ENCODE results near the gene TMEM44. TPM values are rescaled to one million over a fixed set of nuclear protein-coding genes. Genes with fewer than 3 reads are reported as not detected.

Gene TMEM44
- total RNA-seq, 1 donor, result 18.8 TPM

- peaks cover 52% of the 10 kb centered on the region for H3K4me1 ChIP-seq (ENCODE audit: insufficient read depth, low read length)
- TF ChIP-seq CTCF (IDR thresholded peaks at IDR 0.05; ENCODE audit: extremely low read depth, low read depth, low read length), result no peak
- H3K9me3 ChIP-seq (ENCODE audit: low read depth, low read length), result no peaks in the 10 kb centered on the region
- no peaks in the 10 kb centered on the region for H4K20me1 ChIP-seq (ENCODE audit: insufficient read depth, low read length)
- peak; percentile 98 for DNase-seq (ENCODE audit: insufficient read length, low spot score, missing footprints)
- no peak overlapping the region for H3K4me2 ChIP-seq (ENCODE audit: insufficient read depth, low read length)
- H3K36me3 ChIP-seq (ENCODE audit: insufficient read depth, low read length), result no peaks in the 10 kb centered on the region
- H2AFZ ChIP-seq (ENCODE audit: low read length), result no peak overlapping the region
- H3K27ac ChIP-seq (ENCODE audit: low read depth, low read length), result peak overlapping the region; percentile 99
- H3K79me2 ChIP-seq (ENCODE audit: insufficient read depth, low read length), result no peaks in the 10 kb centered on the region
- H3K27me3 ChIP-seq (ENCODE audit: insufficient read depth, low read length), result no peaks in the 10 kb centered on the region
- H3K4me3 ChIP-seq (ENCODE audit: insufficient read depth, low read length), result no peak overlapping the region
Measured at GRCh38 chr3:194577986-194578905, 55.0 kb downstream of the TMEM44 start.

- H3K4me3 ChIP-seq (ENCODE audit: insufficient read depth, low read length), result no peak overlapping the region
- no peaks in the 10 kb centered on the region for H3K9me3 ChIP-seq (ENCODE audit: low read depth, low read length)
- peaks cover 71% of the 10 kb centered on the region for H3K4me1 ChIP-seq (ENCODE audit: insufficient read depth, low read length)
- H3K4me2 ChIP-seq (ENCODE audit: insufficient read depth, low read length), result peak overlapping the region; percentile 10
- no peaks in the 10 kb centered on the region for H3K79me2 ChIP-seq (ENCODE audit: insufficient read depth, low read length)
- peak; percentile 84 for DNase-seq (ENCODE audit: insufficient read length, low spot score, missing footprints)
- H3K36me3 ChIP-seq (ENCODE audit: insufficient read depth, low read length), result no peaks in the 10 kb centered on the region
- peak; percentile 28 for TF ChIP-seq CTCF (IDR thresholded peaks at IDR 0.05; ENCODE audit: extremely low read depth, low read depth, low read length)
- peak overlapping the region; percentile 99 for H3K27ac ChIP-seq (ENCODE audit: low read depth, low read length)
- H3K27me3 ChIP-seq (ENCODE audit: insufficient read depth, low read length), result no peaks in the 10 kb centered on the region
- no peak overlapping the region for H2AFZ ChIP-seq (ENCODE audit: low read length)
- no peaks in the 10 kb centered on the region for H4K20me1 ChIP-seq (ENCODE audit: insufficient read depth, low read length)
Measured at GRCh38 chr3:194575484-194576210, 57.6 kb downstream of the TMEM44 start.

- Histone ChIP-seq H3K4me3 (ENCODE audit: insufficient read depth, low read length) (no peak overlapping the region), H3K79me2 (ENCODE audit: insufficient read depth, low read length) (no peaks in the 10 kb centered on the region), H3K36me3 (ENCODE audit: insufficient read depth, low read length) (no peaks in the 10 kb centered on the region), H3K9me3 (ENCODE audit: low read depth, low read length) (no peaks in the 10 kb centered on the region), H2AFZ (ENCODE audit: low read length) (no peak overlapping the region), H4K20me1 (ENCODE audit: insufficient read depth, low read length) (no peaks in the 10 kb centered on the region), H3K4me2 (ENCODE audit: insufficient read depth, low read length) (peak overlapping the region; percentile 10), H3K27me3 (ENCODE audit: insufficient read depth, low read length) (no peaks in the 10 kb centered on the region), H3K27ac (ENCODE audit: low read depth, low read length) (peak overlapping the region; percentile 99), H3K4me1 (ENCODE audit: insufficient read depth, low read length) (peaks cover 71% of the 10 kb centered on the region)
- TF ChIP-seq CTCF (IDR thresholded peaks at IDR 0.05; ENCODE audit: extremely low read depth, low read depth, low read length), result peak; percentile 46
- no peak for DNase-seq (ENCODE audit: insufficient read length, low spot score, missing footprints)
Measured at GRCh38 chr3:194574639-194575483, 58.4 kb downstream of the TMEM44 start.
